Prostate gland (tissue), 2 donors: Measurements from ENCODE around the gene CALB2.

Source experiments
- CTCF ChIP-seq, 4 experiments: fragments of 200-600 bp in 2 of 4; fragments of 450-650 bp in 2 of 4; sonication (generic) in 2 of 4; IDR thresholded peaks; 1 replicate in 3 of 4; 2 replicates in 1 of 4; pipeline ENCODE4 v1.5.1; 2016 to 2019; ENCODE audit warnings: antibody characterized with exemption in 4 of 4, mild to moderate bottlenecking in 2 of 4, moderate library complexity in 2 of 4
- POLR2A ChIP-seq: fragments of 450-650 bp; IDR thresholded peaks from one replicate; pipeline ENCODE4 v1.6.1; 2016; ENCODE audit warnings: antibody characterized with exemption, mild to moderate bottlenecking
- POLR2AphosphoS5 ChIP-seq: sonication (generic); formaldehyde crosslinking; IDR thresholded peaks from one replicate; pipeline ENCODE4 v1.6.1; 2017; ENCODE audit warnings: antibody characterized with exemption

GRCh38 chr16:71423865-71424264, 65.3 kb downstream of the CALB2 start:
- no peak for TF ChIP-seq POLR2AphosphoS5
- TF ChIP-seq CTCF (IDR thresholded peaks at IDR 0.05): no peak
- TF ChIP-seq POLR2A: no peak
